Measurements from ENCODE around the gene LARGE2. TPM values are rescaled to one million over a fixed set of nuclear protein-coding genes. Genes with fewer than 3 reads are reported as not detected.

The LARGE2 gene
- total RNA-seq, 6 experiments from 2014 or later, result not detected

DNA sequence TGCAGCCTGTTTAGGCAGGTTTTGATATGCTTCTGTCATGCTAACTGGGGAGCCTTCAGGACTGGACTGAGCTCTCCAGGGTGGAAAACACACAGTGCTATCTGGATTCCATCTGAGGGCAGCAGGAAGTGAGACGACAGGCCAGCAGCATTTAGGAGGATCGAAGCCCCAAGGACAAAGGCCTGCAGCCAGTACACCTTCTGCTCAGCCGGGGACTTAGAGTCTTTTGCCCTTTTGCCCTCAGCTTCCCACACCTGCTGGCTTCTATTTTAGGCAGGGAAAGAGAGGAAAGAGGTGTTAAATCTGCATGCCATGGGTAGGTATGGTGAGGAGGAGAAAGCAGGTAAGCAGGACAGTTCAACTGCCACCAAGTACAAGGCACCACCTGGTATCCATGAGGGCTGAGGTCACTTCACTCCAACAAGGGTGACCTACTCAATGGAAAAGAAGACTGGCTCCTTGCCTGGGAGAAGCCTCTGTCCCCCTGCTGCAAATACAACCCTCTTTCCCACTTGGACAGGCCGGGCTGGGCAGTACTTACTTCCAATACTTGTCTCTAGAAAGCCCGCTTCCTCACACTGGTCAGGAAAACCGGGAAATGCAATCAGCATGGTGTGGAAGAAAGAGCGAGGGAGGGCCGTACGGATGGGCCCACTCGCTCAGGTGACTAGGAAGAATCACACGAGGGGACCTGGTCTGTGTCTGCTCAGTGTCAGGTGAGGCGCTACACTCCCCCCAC, 12.3 kb downstream of the LARGE2 start:
- DNase-seq, result no peak
- Mint-ChIP-seq H3K27me3 (ENCODE audit: insufficient read depth) (no peaks in the 10 kb centered on the region; the same call in 1 of the 2 replicates), H3K4me1 (ENCODE audit: low read depth) (peaks cover 12% of the 10 kb centered on the region), H3K36me3 (ENCODE audit: low read depth) (peaks cover 10% of the 10 kb centered on the region), H3K4me3 (no peak overlapping the region), H3K9me3 (no peaks in the 10 kb centered on the region), H3K27ac (no peak overlapping the region)
- TF ChIP-seq, protein P1, sequence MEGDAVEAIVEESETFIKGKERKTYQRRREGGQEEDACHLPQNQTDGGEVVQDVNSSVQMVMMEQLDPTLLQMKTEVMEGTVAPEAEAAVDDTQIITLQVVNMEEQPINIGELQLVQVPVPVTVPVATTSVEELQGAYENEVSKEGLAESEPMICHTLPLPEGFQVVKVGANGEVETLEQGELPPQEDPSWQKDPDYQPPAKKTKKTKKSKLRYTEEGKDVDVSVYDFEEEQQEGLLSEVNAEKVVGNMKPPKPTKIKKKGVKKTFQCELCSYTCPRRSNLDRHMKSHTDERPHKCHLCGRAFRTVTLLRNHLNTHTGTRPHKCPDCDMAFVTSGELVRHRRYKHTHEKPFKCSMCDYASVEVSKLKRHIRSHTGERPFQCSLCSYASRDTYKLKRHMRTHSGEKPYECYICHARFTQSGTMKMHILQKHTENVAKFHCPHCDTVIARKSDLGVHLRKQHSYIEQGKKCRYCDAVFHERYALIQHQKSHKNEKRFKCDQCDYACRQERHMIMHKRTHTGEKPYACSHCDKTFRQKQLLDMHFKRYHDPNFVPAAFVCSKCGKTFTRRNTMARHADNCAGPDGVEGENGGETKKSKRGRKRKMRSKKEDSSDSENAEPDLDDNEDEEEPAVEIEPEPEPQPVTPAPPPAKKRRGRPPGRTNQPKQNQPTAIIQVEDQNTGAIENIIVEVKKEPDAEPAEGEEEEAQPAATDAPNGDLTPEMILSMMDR (IDR thresholded peaks at IDR 0.05), result no peak

DNA sequence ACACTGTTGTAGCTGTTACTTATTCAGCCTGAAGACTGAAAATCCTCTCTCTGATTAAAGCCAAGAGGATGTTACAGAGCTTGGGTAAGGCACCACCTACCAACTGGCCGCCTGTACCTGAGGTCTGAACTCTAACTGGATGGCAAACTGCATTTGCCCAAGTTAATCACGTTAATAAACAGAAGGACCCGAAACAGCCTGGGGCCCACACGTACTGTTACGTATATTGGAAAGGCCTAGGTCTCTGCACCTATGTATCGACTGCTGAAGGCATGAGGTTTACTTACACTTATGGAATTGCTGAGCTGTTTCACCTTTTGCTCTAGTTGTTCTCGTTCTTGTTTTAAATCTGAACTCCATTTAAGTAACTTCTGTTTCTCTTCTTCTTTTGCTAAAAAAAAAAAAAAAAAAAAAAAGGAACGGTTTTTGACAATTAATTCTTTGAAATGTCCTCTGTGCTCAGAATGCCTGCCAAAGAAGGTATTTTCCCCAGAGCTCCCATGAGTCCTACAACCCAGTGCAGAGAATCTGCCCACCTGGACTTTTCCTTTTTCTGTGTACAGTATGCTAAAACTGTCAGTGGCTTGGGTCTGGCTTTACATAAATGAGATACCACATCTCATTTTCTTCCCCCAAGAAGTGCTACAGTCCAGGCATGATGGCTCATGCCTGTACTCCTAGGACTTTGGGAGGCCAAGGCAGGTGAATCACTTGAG, 13.1 kb downstream of the LARGE2 start:
- Mint-ChIP-seq H3K9me3 (no peaks in the 10 kb centered on the region), H3K4me3 (no peak overlapping the region), H3K4me1 (ENCODE audit: low read depth) (peaks cover 6% of the 10 kb centered on the region; the same call in 1 of the 2 replicates), H3K27ac (no peak overlapping the region), H3K27me3 (ENCODE audit: insufficient read depth) (no peaks in the 10 kb centered on the region; the same call in 1 of the 2 replicates), H3K36me3 (ENCODE audit: low read depth) (peaks cover 11% of the 10 kb centered on the region)
- TF ChIP-seq, protein P1 (IDR thresholded peaks at IDR 0.05), result no peak
- no peak for DNase-seq

DNA sequence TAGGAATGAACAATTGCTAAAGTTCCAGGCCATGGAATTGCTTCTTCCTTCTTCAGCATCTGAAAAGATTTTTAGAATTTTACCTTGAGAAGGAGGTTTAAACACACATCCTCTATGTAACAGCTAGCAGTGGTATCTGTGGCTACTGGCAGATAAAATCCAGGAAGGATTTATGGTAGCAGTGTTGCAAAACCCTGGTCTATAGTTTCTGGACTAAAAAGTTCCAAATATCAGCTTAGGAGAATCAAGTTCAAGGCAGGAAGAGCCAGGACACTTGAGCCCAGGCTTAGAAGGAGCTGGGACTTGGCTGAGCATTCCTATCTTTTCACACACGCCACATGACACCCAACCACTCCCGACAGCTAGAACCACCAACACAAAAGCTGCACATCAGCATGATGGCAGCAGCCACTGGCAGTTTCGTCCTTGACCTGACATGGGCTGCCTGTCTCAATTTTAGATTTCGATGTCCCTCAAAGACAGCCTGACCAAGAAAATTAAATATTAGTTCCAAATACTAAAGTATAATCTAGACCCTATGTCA, 14.1 kb downstream of the LARGE2 start:
- no peak for DNase-seq
- TF ChIP-seq, protein P1 (IDR thresholded peaks at IDR 0.05), result no peak
- Mint-ChIP-seq H3K4me3 (no peak overlapping the region), H3K9me3 (no peaks in the 10 kb centered on the region), H3K27ac (no peak overlapping the region), H3K4me1 (ENCODE audit: low read depth) (peaks cover 6% of the 10 kb centered on the region; the same call in 1 of the 2 replicates), H3K27me3 (ENCODE audit: insufficient read depth) (no peaks in the 10 kb centered on the region; the same call in 1 of the 2 replicates), H3K36me3 (ENCODE audit: low read depth) (peaks cover 11% of the 10 kb centered on the region)

DNA sequence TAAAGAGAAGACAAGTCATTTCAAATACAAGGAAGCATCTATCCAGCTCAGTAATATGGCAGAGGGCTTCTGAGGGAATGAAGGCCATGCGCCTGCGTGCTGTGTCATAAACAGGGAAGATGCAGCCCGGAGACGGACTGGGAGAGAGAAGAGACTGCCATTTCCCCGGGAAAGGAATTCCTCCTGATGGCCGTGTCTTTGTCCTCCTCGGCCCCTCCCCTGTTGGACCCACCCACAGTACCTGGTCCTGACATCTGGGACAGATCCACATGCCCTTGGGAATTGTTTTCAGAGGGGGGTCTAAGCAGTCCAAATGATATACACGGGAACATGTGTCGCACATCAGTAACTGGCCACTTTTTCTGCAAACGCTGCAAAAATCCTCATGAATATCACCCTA, 15.5 kb downstream of the LARGE2 start:
- Mint-ChIP-seq H3K27me3 (ENCODE audit: insufficient read depth) (no peaks in the 10 kb centered on the region; the same call in 1 of the 2 replicates), H3K27ac (no peak overlapping the region), H3K9me3 (no peaks in the 10 kb centered on the region), H3K36me3 (ENCODE audit: low read depth) (peaks cover 17% of the 10 kb centered on the region; the same call in 1 of the 2 replicates), H3K4me1 (ENCODE audit: low read depth) (peaks cover 5% of the 10 kb centered on the region; the same call in 1 of the 2 replicates), H3K4me3 (no peak overlapping the region)
- TF ChIP-seq, protein P1 (IDR thresholded peaks at IDR 0.05), result no peak
- DNase-seq, result no peak

DNA sequence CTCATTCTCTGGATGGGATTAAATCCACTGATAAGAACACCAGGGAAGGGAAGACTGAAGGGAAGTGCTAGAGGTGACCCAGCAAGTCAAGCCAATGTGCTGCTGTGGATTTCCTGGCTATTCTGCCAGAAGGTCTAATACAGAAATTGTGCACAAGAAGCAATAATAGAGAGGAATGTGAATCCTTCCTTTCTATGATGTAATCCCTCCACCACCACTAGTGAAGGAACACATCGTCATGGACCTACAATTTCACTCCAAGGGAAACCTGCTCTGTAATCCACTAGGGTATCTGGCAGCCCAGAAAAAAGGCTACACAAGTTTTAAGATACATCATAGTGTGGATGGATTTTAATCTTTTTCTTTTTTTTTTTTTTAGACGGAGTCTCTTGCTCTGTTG, 17.4 kb downstream of the LARGE2 start:
- no peak overlapping the region for H3K27ac Mint-ChIP-seq
- TF ChIP-seq, protein P1 (IDR thresholded peaks at IDR 0.05), result no peak
- H3K27me3 Mint-ChIP-seq (ENCODE audit: insufficient read depth), result no peaks in the 10 kb centered on the region; the same call in 1 of the 2 replicates
- no peaks in the 10 kb centered on the region for H3K9me3 Mint-ChIP-seq
- no peak overlapping the region for H3K4me3 Mint-ChIP-seq
- H3K4me1 Mint-ChIP-seq (ENCODE audit: low read depth), result no peaks in the 10 kb centered on the region
- peaks cover 15% of the 10 kb centered on the region for H3K36me3 Mint-ChIP-seq (ENCODE audit: low read depth)
- DNase-seq, result no peak
